Measurements from ENCODE around the gene IQGAP2. TPM values are rescaled to one million over a fixed set of nuclear protein-coding genes. Genes with fewer than 3 reads are reported as not detected.
A peak's percentile ranks its signal among the peaks of the same experiment; 100 is the strongest.
"Not testable (repeated sequence)": the region's sequence is repeated elsewhere in the genome, so short reads cannot be mapped to it uniquely, and the experiment has no call there.

The IQGAP2 gene
- polyA plus RNA-seq, 10 donors, result 9.9 to 28.4 (median 14.7) TPM

DNA sequence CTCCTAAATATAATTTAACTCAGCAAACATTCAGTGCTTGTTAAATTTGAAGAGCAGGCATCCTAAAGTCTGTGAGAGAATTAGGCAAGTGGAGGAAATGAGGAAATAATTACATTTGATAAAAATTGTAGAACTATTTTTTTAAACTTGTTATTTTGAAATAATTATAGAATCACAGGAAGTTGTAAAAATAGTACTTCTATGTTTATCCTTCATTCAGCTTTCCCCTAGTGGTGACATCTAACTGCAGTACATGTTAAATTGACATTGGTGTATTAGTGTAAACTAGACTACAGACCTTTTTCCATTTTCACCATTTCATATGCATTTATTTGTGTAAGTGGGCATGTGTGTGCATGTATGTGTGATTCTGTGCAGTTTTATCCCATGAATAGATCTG is 168.5 kb downstream of the IQGAP2 start:
- DNase-seq, result no peak

DNA sequence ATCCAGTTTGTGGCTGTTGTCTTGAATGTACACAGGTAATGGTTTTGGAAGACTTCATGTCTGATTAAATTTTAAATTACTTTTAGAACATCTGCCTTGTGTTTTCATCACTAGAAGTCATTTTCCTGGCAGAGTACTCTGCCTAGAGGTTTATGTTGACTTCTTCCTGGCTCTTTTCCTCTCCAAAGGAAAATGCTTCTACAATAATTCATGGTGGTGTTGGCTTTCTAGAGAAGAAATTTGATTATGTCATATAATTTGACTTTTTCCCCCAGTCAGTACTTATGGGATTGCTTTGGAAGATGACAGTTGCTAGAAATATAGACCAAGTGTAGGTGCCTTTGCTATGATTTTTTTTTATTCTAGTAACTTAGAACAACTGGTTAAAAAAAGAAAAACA is 173.4 kb downstream of the IQGAP2 start:
- DNase-seq, result peak; percentile 49 to 76 (median 64)

DNA sequence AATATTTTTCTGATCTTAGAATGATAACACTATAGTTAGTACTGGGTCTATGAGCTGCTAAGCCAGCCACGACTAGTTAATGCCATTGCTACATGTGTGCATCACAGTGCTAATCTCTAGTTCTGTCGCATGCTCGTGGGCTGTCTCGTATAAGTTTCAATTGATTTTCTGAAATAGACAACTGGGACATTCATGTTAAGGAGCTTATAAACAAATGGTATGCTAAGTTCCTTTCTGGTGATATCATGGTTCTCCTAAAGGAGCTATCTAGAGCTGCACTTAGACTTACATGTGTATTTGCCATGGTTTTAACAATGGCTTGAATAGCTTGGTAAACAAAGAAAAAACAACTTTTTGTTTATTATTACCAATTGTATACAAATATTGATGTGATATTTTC is 173.9 kb downstream of the IQGAP2 start:
- DNase-seq, result no peak

GRCh38 chr5:76579166-76579937 is 176.3 kb downstream of the IQGAP2 start:
- DNase-seq, result no peak

GRCh38 chr5:76580981-76581380 is 177.9 kb downstream of the IQGAP2 start:
- no peak for DNase-seq

- peak in 1 of 3 donors; percentile 39 for DNase-seq
These were observed 179.4 kb downstream of the IQGAP2 start for GRCh38 chr5:76582230-76583162.

GRCh38 chr5:76583163-76584047 is 180.3 kb downstream of the IQGAP2 start:
- peak in 1 of 3 donors; percentile 49 for DNase-seq

- DNase-seq, result no peak
These were observed 182.7 kb downstream of the IQGAP2 start for GRCh38 chr5:76585783-76586217.

- no peak for DNase-seq
These were observed 183.4 kb downstream of the IQGAP2 start for GRCh38 chr5:76586531-76586930.

- DNase-seq, result no peak
These were observed 186.9 kb downstream of the IQGAP2 start for GRCh38 chr5:76590027-76590426.

GRCh38 chr5:76591366-76591765 is 188.3 kb downstream of the IQGAP2 start:
- no peak for DNase-seq

- DNase-seq, result no peak
These were observed 189.6 kb downstream of the IQGAP2 start for GRCh38 chr5:76592692-76593091.

DNA sequence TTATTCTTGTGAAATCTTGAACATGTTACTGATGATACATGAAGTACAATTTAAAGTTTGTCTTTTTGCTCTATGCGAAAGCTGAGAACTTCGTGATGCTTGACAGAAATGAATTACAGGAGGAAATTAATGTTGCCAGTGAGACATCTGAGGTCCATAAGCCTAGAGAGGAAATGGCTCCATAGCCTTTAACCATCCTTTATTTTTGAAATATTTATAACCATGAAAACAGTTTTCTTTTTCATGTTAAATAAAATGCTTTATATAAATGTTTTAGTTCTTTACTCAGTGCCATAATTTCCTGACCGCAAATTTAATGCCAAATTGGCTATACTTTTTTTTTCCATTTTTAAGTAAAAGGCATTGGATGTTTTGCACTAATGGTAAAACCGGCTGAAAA is 191.0 kb downstream of the IQGAP2 start:
- peak in 1 of 3 donors; percentile 51 for DNase-seq

DNA sequence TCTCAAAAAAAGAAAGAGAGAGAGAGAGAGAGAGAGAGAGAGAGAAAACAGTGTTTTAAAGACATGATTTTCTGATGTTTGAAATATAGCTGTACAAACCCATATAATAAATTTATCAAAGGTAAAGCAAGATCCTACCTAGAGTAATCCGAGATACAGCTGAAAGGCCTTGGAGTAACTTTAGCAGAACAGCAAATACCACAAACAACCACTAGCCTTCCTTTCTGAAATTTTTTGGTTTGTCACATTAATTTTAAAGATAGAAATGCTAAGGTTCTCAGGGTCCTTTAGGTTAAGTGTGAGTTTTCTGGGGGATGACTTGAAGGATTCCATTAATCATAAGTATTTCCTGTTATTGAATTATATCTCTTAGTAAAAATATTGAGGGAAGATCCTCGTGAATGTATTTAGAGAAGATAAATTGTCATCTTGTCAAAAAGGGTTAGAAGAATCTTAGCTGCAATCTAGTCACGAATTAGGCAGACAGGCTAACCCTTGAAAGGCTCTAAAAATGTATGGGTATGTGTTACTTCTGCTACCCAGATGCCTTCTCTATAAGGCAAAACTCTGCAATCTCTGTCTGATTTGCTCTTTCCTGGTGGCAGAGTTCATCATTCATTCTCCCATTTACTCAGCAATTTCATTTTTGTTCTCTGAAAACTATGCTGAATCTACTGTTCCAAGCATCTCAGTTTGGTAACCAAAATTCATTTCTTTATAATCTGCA is 192.8 kb downstream of the IQGAP2 start:
- no peak for DNase-seq

DNA sequence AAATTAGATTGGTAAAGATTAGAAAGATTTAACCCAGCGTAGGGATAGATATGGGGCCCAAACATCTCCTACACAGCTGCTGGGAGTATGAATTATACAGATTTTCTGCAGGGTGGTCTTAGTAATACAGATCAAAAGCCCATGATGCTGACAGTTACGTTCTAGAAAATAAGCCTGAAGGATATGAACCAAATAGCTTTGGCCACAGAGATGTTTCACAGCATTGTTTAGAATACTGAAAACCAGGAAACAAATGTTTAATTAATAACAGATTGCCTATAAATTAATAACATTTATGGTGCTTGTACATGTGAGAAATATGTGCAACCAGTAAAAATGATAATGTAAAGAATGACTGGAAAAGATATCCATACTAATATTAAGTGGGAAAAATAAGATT is 195.4 kb downstream of the IQGAP2 start:
- DNase-seq, result no peak

GRCh38 chr5:76600716-76601115 is 197.6 kb downstream of the IQGAP2 start:
- DNase-seq, result no peak

DNA sequence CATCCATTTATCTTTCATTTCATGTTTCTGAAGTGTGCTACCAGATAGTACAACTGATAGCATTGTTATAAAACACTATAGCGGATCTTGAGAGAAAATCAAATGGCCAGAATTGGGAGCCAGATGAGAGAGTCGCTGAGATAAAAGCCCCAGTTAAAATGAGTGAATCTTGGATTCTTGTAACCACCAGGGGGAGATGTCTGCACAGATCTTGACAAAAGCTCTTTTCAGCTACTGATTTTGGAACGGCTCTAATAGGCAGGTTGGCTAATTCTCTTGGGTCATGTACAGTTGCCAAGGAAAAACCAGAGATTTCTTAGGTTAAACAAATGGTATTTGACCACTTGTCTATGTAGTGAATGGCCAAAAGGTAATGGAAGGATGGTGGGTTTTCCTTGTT is 198.4 kb downstream of the IQGAP2 start:
- peak in 2 of 3 donors; percentile 56 to 77 for DNase-seq

DNA sequence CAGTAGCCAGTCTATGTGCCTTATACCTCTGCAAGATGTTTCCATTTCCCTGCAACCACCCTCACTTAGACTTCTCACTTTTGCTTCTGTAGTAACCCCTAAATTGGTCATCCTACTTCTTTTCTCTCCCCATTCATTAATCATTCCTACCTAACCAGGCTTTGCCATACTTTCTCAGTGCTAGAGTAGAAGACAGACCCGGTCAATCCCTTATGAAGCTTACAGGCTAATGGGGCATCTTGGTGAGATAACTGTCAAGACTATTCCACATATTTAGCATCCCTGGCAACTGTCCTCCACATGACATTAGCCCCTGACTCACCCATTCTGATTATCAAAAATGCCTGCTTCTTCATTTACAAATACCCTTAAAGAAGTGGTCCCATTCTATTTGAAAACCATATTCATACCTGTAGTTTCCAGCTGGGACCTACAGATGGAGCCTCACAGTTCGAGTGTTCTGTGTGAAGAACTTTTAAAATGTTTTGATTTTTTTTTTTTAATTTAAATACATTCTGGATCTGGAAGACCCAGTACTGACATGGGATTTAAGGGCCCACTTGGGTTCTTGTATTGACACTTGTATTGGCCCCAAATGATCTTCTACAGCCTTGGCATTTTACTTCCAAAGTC is 199.1 kb downstream of the IQGAP2 start:
- no peak for DNase-seq

DNA sequence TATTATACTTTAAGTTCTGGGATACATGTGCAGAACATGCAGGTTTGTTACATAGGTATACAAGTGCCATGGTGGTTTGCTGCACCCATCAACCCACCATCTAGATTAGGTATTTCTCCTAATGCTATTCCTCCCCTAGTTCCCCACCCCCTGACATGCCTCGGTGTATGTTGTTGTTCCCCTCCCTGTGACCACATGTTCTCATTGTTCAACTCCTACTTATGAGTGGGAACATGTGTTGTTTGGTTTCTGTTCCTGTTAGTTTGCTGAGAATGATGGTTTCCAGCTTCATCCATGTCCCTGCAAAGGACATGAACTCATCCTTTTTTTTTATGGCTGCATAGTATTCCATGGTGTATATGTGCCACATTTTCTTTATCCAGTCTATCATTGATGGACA is 200.9 kb downstream of the IQGAP2 start:
- DNase-seq, result not testable (repeated sequence)

DNA sequence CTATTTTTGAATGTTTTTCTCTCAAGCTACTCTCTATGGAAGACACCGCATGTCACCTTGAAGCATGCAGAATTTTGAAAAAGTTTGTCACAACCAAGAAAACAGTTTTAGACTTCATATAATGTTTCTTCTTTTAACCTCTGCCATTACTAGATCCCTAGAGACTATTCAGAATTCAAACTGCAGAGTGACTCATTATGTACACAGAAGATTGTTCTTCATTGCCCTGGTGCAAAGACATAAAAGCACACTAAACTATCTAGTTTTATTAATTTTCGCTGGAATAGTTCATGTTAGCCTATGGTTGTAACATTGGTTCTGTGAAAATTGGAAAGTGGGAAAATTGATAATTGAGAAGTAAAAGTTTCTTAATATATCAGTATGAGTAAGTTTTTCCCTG is 201.8 kb downstream of the IQGAP2 start:
- DNase-seq, result no peak

GRCh38 chr5:76606701-76607100 is 203.6 kb downstream of the IQGAP2 start:
- peak in 1 of 3 donors; percentile 24 for DNase-seq

All from muscle of back (tissue), 11 donors.